Measurements from ENCODE around the gene FAM111A.

Gene FAM111A

GRCh38 chr11:59171508-59172322 lies 29.1 kb downstream of the FAM111A start, which contains the start of gene DTX4 (continued):
- TF ChIP-seq ZNF394 (tag by site-specific recombination; IDR thresholded peaks at IDR 0.05; ENCODE audit: borderline replicate concordance) (no peak; the same call in 1 of the 2 replicates), HOXA7 (CRISPR knock-in tag; IDR thresholded peaks at IDR 0.05; ENCODE audit: borderline replicate concordance) (no peak), ZNF792 (tag by site-specific recombination; IDR thresholded peaks at IDR 0.05) (no peak), SCRT1 (tag by site-specific recombination; IDR thresholded peaks at IDR 0.05; ENCODE audit: borderline replicate concordance) (no peak), ZBTB20 (tag by site-specific recombination; IDR thresholded peaks at IDR 0.05) (peak; percentile 75), ZNF639 (tag by site-specific recombination; IDR thresholded peaks at IDR 0.05) (no peak), ZEB2 (tag by site-specific recombination; IDR thresholded peaks at IDR 0.05) (peak; percentile 69), ZNF558 (tag by site-specific recombination; IDR thresholded peaks at IDR 0.05) (0 out of 2 replicates have a peak, but pooled peaks have one; percentile 44), ZNF560 (tag by site-specific recombination; IDR thresholded peaks at IDR 0.05; ENCODE audit: borderline replicate concordance) (no peak), ZNF26 (tag by site-specific recombination; IDR thresholded peaks at IDR 0.05) (no peak), ZNF202 (tag by site-specific recombination; IDR thresholded peaks at IDR 0.05; ENCODE audit: borderline replicate concordance) (no peak), ZNF239 (tag by site-specific recombination; IDR thresholded peaks at IDR 0.05) (no peak), ZNF544 (tag by site-specific recombination; IDR thresholded peaks at IDR 0.05) (no peak), ZNF785 (tag by site-specific recombination; IDR thresholded peaks at IDR 0.05) (peak; percentile 74; the same call in 1 of the 2 replicates)

DNA sequence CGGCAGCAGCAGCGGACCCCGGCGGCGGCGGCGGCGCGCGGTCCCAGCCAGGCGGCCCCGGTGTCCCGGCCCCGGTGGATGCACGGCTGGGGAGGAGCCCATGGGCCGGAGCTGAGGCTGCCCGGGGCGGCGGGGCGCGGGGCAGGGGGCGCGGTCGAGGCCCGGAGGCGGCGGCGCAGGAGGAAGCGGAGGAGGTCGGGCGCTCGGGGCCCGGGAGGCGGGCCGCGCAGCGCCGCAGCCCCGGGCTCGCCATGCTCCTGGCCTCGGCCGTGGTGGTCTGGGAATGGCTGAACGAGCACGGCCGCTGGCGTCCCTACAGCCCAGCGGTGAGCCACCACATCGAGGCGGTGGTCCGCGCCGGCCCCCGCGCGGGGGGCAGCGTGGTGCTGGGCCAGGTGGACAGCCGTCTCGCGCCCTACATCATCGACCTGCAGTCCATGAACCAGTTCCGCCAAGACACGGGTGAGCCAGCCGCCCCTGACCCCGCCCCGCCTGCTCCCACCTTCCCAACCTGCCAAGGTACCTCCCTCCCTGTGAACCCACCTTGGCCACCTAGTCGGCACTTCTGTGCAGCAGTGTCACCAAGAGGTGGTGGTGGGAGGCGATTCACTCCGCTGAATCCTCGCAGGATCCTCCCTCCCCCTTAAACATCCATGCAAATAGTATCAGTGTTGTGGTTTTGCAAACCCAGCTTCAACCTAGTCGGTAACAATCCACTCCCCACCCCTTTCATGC lies 29.9 kb downstream of the FAM111A start:
- no peaks in the 10 kb centered on the region; the same call in 1 of the 2 replicates for H3K4me1 ChIP-seq (ENCODE audit: control insufficient read depth, insufficient read depth, low read length)
- no peak overlapping the region for H3K27ac ChIP-seq (ENCODE audit: extremely low read depth, low read depth, low read length)
- ChIA-PET CTCF (interaction anchor here (0.5 to 6.7 kb wide), 31 partner anchors 9 to 1412 kb away, joined by 3 to 78 read pairs (median 6); partner anchors contain the start of genes FAM111A, MPEG1, OR5A1 and OR5A2), POLR2A (interaction anchor here (1.3 to 2.6 kb wide), 3 partner anchors 14 to 66 kb away, joined by 4 to 11 read pairs (median 4); partner anchors contain the start of gene FAM111B)
- no peaks in the 10 kb centered on the region for H3K9me3 ChIP-seq (ENCODE audit: control insufficient read depth, insufficient read depth, low read depth, low read length)
- peak overlapping the region; percentile 41 for H3K4me3 ChIP-seq (ENCODE audit: low read depth, low read length)
- no peaks in the 10 kb centered on the region for H3K36me3 ChIP-seq (ENCODE audit: control insufficient read depth in 2 of 2, insufficient read depth in 1 of 2, low read length in 2 of 2)
- 0 out of 2 replicates have a peak, but pooled peaks have one; percentile 25 for TF ChIP-seq GLIS2 (tag by site-specific recombination; IDR thresholded peaks at IDR 0.05)
- TF ChIP-seq, protein P1, sequence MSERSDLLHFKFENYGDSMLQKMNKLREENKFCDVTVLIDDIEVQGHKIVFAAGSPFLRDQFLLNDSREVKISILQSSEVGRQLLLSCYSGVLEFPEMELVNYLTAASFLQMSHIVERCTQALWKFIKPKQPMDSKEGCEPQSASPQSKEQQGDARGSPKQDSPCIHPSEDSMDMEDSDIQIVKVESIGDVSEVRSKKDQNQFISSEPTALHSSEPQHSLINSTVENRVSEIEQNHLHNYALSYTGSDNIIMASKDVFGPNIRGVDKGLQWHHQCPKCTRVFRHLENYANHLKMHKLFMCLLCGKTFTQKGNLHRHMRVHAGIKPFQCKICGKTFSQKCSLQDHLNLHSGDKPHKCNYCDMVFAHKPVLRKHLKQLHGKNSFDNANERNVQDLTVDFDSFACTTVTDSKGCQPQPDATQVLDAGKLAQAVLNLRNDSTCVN (tag by site-specific recombination; optimal IDR thresholded peaks at IDR 0.05) = no peak
